K562 (cell line): ENCODE results near the gene SPATC1L. TPM values are rescaled to one million over a fixed set of nuclear protein-coding genes. Genes with fewer than 3 reads are reported as not detected.

Experiments used
- ATAC-seq: fragments of 200-7000 bp; cut with Tn5 transposase; 3 replicates; pipeline ENCODE4 v1.9.1; 2020; ENCODE audit warnings: moderate library complexity
- BruUV-seq: library from RNA; stranded (reverse); fragments of 400-500 nt; replicated peaks from 2 replicates; lab custom pipeline; 2021; lab: Mats Ljungman, UMichigan
- CTCF ChIA-PET: fragments of 300-600 bp; formaldehyde crosslinking; extraction: SDS; loops from one replicate; lab custom pipeline; 2021; ENCODE audit warnings: low intra/inter-chr PET ratio; lab: Yijun Ruan, JAX
- POLR2A ChIA-PET: fragments of 300-600, 350-650 bp; sonication (Branson Sonifier 250); formaldehyde crosslinking; extraction: SDS; loops from one replicate; lab custom pipeline; 2021; ENCODE audit warnings: antibody characterized with exemption, inconsistent platforms; lab: Yijun Ruan, JAX
- DNase-seq, 4 experiments: peaks; one replicate each; pipeline versions ENCODE4 v3.0.0 to v3.0.0-alpha.2; 2011 to 2018; ENCODE audit warnings: low spot score in 3 of 4, mixed read lengths in 3 of 4; ENCODE audit errors: extremely low read depth in 1 of 4
- FAIRE-seq: peaks from 2 replicates; lab custom pipeline; 2011; peaks lifted over from hg19 to GRCh38; lab: Jason Lieb, UNC
- H2AFZ ChIP-seq: 2 replicates; pipeline ENCODE4 v1.6.0; 2011; ENCODE audit warnings: low read depth, low read length, control low read depth, inconsistent platforms
- H3K27ac ChIP-seq: fragments of 200-600 bp; 3 replicates; pipeline ENCODE4 v1.8.0; 2011; ENCODE audit warnings: low read depth, mild to moderate bottlenecking, control low read depth, inconsistent platforms, low read length, moderate library complexity, mixed read lengths; ENCODE audit errors: extremely low read depth
- H3K27me3 ChIP-seq, 2 experiments: fragments of 300-600 bp in 1 of 2; 2 replicates in 1 of 2; 3 replicates in 1 of 2; pipeline versions ENCODE4 v1.6.0 to v1.8.0; 2011; ENCODE audit warnings: inconsistent platforms in 2 of 2, low read length in 2 of 2, mild to moderate bottlenecking in 1 of 2, mixed read lengths in 1 of 2, moderate library complexity in 1 of 2; ENCODE audit not compliant: control insufficient read depth in 2 of 2, insufficient read depth in 2 of 2
- H3K36me3 ChIP-seq: fragments of 300-600 bp; 3 replicates; pipeline ENCODE4 v1.8.0; 2011; ENCODE audit warnings: mild to moderate bottlenecking, low read length, inconsistent platforms; ENCODE audit not compliant: control insufficient read depth, insufficient read depth
- H3K4me1 ChIP-seq, 2 experiments: fragments of 200-600 bp in 1 of 2; replicated peaks in 1 of 2; 2 replicates in 1 of 2; 3 replicates in 1 of 2; pipeline versions ENCODE4 v1.5.1 to v1.8.0; 2011; ENCODE audit warnings: inconsistent platforms in 2 of 2, low read length in 2 of 2, mild to moderate bottlenecking in 1 of 2, mixed read lengths in 1 of 2, moderate library complexity in 1 of 2; ENCODE audit not compliant: control insufficient read depth in 2 of 2, insufficient read depth in 2 of 2
- H3K4me2 ChIP-seq: 2 replicates; pipeline ENCODE4 v1.6.1; 2011; ENCODE audit warnings: low read length, control low read depth, inconsistent platforms, mixed read lengths; ENCODE audit not compliant: insufficient read depth
- H3K4me3 ChIP-seq: fragments of 200-600 bp; sonication (generic), shearing (Covaris generic); 2 replicates; pipeline ENCODE4 v1.5.1; 2016; ENCODE audit warnings: control low read depth, inconsistent platforms
- H3K79me2 ChIP-seq: fragments of 200-600 bp; 3 replicates; pipeline ENCODE4 v1.8.0; 2011; ENCODE audit warnings: low read length, inconsistent platforms; ENCODE audit not compliant: control insufficient read depth, insufficient read depth
- H3K9ac ChIP-seq, 2 experiments: 2 replicates each; pipeline versions ENCODE4 v1.6.0 to v1.6.1; 2011; ENCODE audit warnings: low read depth in 2 of 2, low read length in 2 of 2, control low read depth in 1 of 2, inconsistent platforms in 1 of 2, mild to moderate bottlenecking in 1 of 2, mixed read lengths in 1 of 2; ENCODE audit not compliant: insufficient read depth in 1 of 2
- H3K9me1 ChIP-seq: one replicate; pipeline ENCODE4 v1.6.0; 2011; ENCODE audit warnings: inconsistent platforms, mild to moderate bottlenecking, low read length, moderate library complexity; ENCODE audit not compliant: control insufficient read depth, insufficient read depth
- H3K9me3 ChIP-seq: replicated peaks from 2 replicates; pipeline ENCODE4 v1.5.1; 2011; ENCODE audit warnings: low read depth, low read length, inconsistent platforms; ENCODE audit not compliant: control insufficient read depth, insufficient read depth
- H4K20me1 ChIP-seq: replicated peaks from 2 replicates; pipeline ENCODE4 v1.6.1; 2011; ENCODE audit warnings: low read length, inconsistent platforms, mixed read lengths; ENCODE audit not compliant: control insufficient read depth, insufficient read depth
- DACH1 ChIP-seq: fragments of 450-650 bp; IDR thresholded peaks from 2 replicates; pipeline ENCODE4 v1.6.1; 2018; ENCODE audit not compliant: partially characterized antibody
- ELF4 ChIP-seq: fragments of 450-650 bp; formaldehyde crosslinking; IDR thresholded peaks from 2 replicates; pipeline ENCODE4 v1.4.0; 2022; ENCODE audit warnings: missing genetic modification characterization
- ERF ChIP-seq: fragments of 450-650 bp; formaldehyde crosslinking; IDR thresholded peaks from 2 replicates; pipeline ENCODE4 v1.4.0; 2020; ENCODE audit warnings: mild to moderate bottlenecking, mixed read lengths
- FOXO4 ChIP-seq: fragments of 450-650 bp; formaldehyde crosslinking; IDR thresholded peaks from 2 replicates; pipeline ENCODE4 v1.4.0; 2020; ENCODE audit warnings: mild to moderate bottlenecking, moderate library complexity
- FOXP4 ChIP-seq: sonication (generic); formaldehyde crosslinking; IDR thresholded peaks from 2 replicates; pipeline ENCODE4 v1.8.0; 2022; ENCODE audit warnings: mild to moderate bottlenecking, missing genetic modification reagents, borderline replicate concordance
- NBN ChIP-seq: fragments of 450-650 bp; IDR thresholded peaks from 2 replicates; pipeline ENCODE4 v1.6.1; 2016; ENCODE audit warnings: low read depth, mild to moderate bottlenecking
- RBM14 ChIP-seq: fragments of 200-400 bp; formaldehyde crosslinking; IDR thresholded peaks from 2 replicates; pipeline ENCODE4 v1.6.1; 2018; ENCODE audit warnings: low read depth, mild to moderate bottlenecking, low read length, moderate library complexity, borderline replicate concordance; ENCODE audit not compliant: insufficient read depth
- RBM34 ChIP-seq: fragments of 200-400 bp; formaldehyde crosslinking; IDR thresholded peaks from 2 replicates; pipeline ENCODE4 v1.6.1; 2018; ENCODE audit warnings: low read length, borderline replicate concordance; ENCODE audit not compliant: insufficient read depth
- WGBS: fragments of 100-300 bp; shearing (Covaris generic); methylation state at CpG from one replicate; pipeline ENCODE4 v1.1.6; 2016; ENCODE audit warnings: low coverage, mixed read lengths; ENCODE audit not compliant: insufficient coverage; ENCODE audit errors: missing lambda C conversion rate; 5-methylcytosine and 5-hydroxymethylcytosine counted together
- in situ Hi-C: fragments of 300-500 bp; cut with MboI; formaldehyde crosslinking; loops from 4 replicates; pipeline ENCODE4 v1.15.0; 2018; ENCODE audit warnings: inconsistent platforms, mixed read lengths
- intact Hi-C: fragments of 100-400 bp; cut with micrococcal nuclease; formaldehyde crosslinking; loops from 2 replicates; pipeline ENCODE4 v1.14.2; 2022
- polyA plus RNA-seq, 8 experiments: library from polyadenylated mRNA; depleted of rRNA in 4 of 8; stranded (reverse) in 5 of 8; unstranded in 3 of 8; fragments of >200 nt; fragmentation: Nextera tagmentation in 2 of 8; fragmentation: Illumina TruSeq in 1 of 8; extraction: Ambion mirVana in 2 of 8; extraction: Trizol in 1 of 8; gene quantifications; 2 replicates each; pipeline versions ENCODE4 v1.2.1 to v1.2.3, GENCODE V29; 2011 to 2014; ENCODE audit warnings: inconsistent platforms in 1 of 8, missing spikeins in 1 of 8
- total RNA-seq, 7 experiments: library from RNA; depleted of rRNA in 6 of 7; stranded (reverse); fragments of >200 nt in 6 of 7; fragmentation: Illumina TruSeq in 2 of 7; extraction: Trizol in 2 of 7; gene quantifications; 2 replicates each; pipeline versions ENCODE4 v1.2.1 to v1.2.3, GENCODE V29; 2011 to 2021; ENCODE audit warnings: low replicate concordance in 1 of 7

SPATC1L gene
- total and polyA plus RNA-seq, 9 of the 15 experiments (the other 6 are each of a cell fraction or from before 2014, with no cell fraction given): 0.14 to 121 (median 34.0) TPM; not detected in 1

DNA sequence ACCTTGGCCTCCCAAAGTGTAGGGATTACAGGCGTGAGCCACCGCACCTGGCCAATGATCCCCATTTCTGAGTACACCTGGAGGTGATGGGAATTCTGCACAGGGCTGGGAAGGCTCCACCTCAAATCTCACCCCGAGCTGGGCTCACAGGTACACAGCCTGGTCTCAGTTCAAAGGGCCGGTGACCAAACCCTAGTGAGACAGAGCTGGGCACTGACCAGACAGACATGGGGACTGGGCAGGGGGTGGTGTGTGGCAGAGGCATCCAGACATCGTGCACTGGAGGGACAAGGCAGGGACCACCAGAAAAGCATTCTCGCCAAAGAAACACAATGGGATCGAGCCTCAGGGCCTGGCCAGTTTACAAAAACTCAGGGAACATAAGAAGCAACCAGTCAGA is 27.1 kb upstream of the SPATC1L start:
- Histone ChIP-seq H3K9me1 (no peaks in the 10 kb centered on the region), H2AFZ (no peak overlapping the region), H3K9me3 (no peaks in the 10 kb centered on the region), H3K79me2 (no peaks in the 10 kb centered on the region), H3K4me2 (no peak overlapping the region), H3K27me3 (no peaks in the 10 kb centered on the region), H4K20me1 (no peaks in the 10 kb centered on the region; the same call in 1 of the 2 replicates), H3K27ac (no peak overlapping the region), H3K9ac (no peak overlapping the region), H3K4me1 (peaks cover 0 to 32% of the 10 kb centered on the region in 2 experiments; a peak in 1 of 5 replicates), H3K4me3 (no peak overlapping the region), H3K36me3 (peaks cover 93% of the 10 kb centered on the region; the same call in 2 of the 3 replicates)
- POLR2A ChIA-PET: no interaction called here
- FAIRE-seq (no peak), ATAC-seq (no peak), DNase-seq (no peak)
- intact Hi-C loops (loop anchor here (2.0 kb wide), 1 partner anchor 59 kb away; no protein-coding TSS in a partner anchor), in situ Hi-C loops (no loop called here)
- CTCF ChIA-PET: no interaction called here
- TF ChIP-seq FOXO4 (no peak), ELF4 (CRISPR knock-in tag) (no peak), RBM14 (no peak), FOXP4 (CRISPR knock-in tag) (no peak), NBN (no peak), RBM34 (no peak), ERF (CRISPR knock-in tag) (no peak), DACH1 (no peak)
- 84% methylated on average over 7 of the region's 7 CpGs for WGBS
- BruUV-seq: no TSS peak
